ENCODE measurements around the gene LARP6. TPM values are rescaled to one million over a fixed set of nuclear protein-coding genes. Genes with fewer than 3 reads are reported as not detected.

Gene LARP6
- total RNA-seq, 4 donors from 2014 or later: 11.9 to 59.4 (median 28.8) TPM

DNA sequence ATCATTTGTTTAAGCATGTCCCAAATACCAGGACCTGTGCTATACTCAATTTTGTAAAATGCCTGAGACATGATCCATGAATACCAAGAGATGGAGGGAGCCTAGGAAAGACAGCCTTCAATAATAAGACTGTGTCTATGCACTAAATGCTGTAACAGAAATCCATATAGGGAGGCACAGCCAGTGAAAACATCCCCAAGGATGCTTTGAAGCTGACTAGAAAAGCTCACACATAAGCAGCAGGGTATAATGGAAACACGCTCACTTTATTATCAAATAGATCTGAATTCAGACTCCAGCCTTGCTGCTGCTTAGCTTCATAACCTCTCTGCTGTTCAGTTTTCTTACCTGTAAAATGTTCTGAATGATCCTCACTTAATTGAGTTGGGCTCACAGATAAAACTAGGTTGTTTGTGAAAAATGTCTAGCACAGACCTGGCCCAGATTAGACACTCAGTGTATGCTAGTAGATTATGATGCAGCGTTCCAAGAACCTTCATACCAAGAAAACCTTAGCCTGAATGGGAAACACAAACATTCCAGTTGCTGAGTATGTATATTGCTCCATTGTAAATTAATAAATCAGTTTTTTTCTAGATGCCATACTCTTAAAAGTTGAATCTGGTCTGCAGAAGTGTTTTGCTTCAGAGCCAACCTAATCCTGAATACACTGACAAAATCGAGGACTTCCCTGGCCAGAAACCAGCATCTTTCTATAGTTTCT, 3.8 kb upstream of the LARP6 start:
- Histone ChIP-seq H3K4me3 (no peak overlapping the region), H3K36me3 (no peaks in the 10 kb centered on the region), H3K9me3 (no peaks in the 10 kb centered on the region), H3K27me3 (no peaks in the 10 kb centered on the region), H3K27ac (peak overlapping the region; percentile 59 to 73), H3K4me1 (peaks cover 0 to 5% of the 10 kb centered on the region in 2 donors)
- TF ChIP-seq, protein P1, sequence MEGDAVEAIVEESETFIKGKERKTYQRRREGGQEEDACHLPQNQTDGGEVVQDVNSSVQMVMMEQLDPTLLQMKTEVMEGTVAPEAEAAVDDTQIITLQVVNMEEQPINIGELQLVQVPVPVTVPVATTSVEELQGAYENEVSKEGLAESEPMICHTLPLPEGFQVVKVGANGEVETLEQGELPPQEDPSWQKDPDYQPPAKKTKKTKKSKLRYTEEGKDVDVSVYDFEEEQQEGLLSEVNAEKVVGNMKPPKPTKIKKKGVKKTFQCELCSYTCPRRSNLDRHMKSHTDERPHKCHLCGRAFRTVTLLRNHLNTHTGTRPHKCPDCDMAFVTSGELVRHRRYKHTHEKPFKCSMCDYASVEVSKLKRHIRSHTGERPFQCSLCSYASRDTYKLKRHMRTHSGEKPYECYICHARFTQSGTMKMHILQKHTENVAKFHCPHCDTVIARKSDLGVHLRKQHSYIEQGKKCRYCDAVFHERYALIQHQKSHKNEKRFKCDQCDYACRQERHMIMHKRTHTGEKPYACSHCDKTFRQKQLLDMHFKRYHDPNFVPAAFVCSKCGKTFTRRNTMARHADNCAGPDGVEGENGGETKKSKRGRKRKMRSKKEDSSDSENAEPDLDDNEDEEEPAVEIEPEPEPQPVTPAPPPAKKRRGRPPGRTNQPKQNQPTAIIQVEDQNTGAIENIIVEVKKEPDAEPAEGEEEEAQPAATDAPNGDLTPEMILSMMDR (IDR thresholded peaks at IDR 0.05): no peak
- TF ChIP-seq POLR2A (IDR thresholded peaks at IDR 0.05): no peak
- DNase-seq: no peak
- intact Hi-C loops (cut with DNase I; ENCODE audit: low total_unique reads): no loop called here

DNA sequence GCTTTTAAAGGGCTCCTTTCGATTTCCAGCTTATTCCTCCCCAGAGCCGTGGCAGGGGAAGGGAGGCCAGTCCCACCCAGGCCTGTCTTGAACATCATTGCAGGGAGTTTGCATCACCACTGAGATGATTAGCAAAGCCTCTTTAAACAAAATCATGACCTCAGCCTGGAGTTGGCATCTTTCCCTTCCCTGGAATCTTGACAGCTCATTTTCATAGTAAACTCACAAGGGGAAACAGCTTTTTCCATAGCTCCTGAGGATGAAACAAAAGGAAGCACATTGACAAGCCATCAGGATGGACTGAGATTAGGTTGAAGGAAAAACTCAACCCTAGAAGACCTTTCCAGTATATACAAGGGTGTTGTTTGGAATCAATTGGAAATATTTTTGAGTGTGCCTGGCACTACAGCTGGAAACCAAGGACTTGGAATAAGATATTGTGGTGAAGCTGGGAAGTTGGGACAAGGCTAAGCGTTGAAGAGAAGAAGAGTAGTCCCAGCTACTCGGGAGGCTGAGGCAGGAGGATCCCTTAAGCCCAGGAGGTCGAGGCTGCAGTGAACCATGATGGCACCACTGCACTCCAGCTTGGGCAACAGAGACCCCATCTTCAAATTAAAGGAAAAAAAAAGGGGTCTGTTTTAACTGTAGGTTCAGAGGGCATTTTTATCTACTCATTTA, 3.1 kb upstream of the LARP6 start:
- intact Hi-C loops (cut with DNase I; ENCODE audit: low total_unique reads): no loop called here
- Histone ChIP-seq H3K4me1 (peaks cover 0 to 5% of the 10 kb centered on the region in 2 donors), H3K27me3 (no peaks in the 10 kb centered on the region), H3K36me3 (no peaks in the 10 kb centered on the region), H3K9me3 (no peaks in the 10 kb centered on the region), H3K27ac (peak overlapping the region; percentile 59 to 73), H3K4me3 (no peak overlapping the region)
- DNase-seq: peak; percentile 79 to 94
- TF ChIP-seq, protein P1 (IDR thresholded peaks at IDR 0.05): no peak
- TF ChIP-seq POLR2A (IDR thresholded peaks at IDR 0.05): peak in 1 of 2 donors; percentile 53

DNA sequence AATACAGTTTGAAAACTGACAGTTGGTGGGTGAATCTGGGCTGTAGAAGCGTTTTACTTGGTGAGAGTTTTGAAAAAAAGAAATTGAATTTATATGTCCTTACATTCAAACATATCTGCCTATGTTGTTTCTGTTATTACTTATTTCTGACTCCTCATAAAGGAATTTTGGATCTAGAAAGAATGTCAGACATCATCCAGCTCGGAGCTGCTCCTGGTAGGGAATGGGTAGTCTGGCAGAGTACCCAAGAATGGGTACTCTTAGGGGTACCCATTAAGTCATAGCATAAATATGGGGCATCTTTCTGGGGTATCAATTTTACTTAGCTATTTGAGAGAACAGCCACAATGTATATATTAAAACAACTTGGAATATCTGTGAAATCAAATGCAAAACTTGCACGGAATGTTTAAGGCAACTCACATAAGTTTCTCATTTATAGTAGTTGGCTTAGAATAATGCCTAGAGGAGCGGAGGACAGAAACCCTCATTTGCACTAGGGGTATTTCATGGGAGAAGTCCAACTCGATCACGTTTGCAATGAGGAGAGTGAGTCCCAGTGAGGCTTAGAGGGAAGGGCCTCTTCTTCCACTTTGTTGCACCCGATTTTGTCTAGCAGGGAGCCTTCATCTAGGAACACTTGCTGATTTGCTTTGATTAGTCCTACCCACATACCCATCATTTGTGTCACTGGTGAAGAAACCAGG, 2.4 kb upstream of the LARP6 start:
- Histone ChIP-seq H3K4me1 (peaks cover 0 to 5% of the 10 kb centered on the region in 2 donors), H3K4me3 (no peak overlapping the region), H3K36me3 (no peaks in the 10 kb centered on the region), H3K27me3 (no peaks in the 10 kb centered on the region), H3K9me3 (no peaks in the 10 kb centered on the region), H3K27ac (peak overlapping the region; percentile 59 to 73)
- no peak for DNase-seq
- TF ChIP-seq POLR2A (IDR thresholded peaks at IDR 0.05): no peak
- TF ChIP-seq, protein P1 (IDR thresholded peaks at IDR 0.05): no peak
- intact Hi-C loops (cut with DNase I; ENCODE audit: low total_unique reads): no loop called here

DNA sequence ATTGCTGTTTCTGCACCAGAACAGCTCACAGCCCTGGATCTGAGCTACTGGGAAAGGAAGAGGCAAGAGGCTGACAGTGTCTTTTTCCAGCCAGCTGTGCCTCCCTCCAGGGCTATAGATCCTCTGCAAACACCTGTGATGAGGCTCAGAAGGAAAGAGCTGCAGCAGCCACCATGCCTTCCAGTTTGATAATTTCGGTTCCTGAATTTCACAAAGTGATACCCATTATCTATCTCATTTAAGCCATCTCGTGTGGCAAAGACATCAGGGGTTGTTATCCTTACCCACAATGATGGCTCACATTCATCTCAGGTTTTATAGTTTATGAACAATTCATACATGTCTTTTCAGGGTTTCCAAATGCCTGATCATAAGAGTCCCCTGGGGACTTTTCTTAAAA, 1.8 kb upstream of the LARP6 start:
- Histone ChIP-seq H3K27me3 (no peaks in the 10 kb centered on the region), H3K4me3 (no peak overlapping the region), H3K9me3 (no peaks in the 10 kb centered on the region), H3K4me1 (peaks cover 0 to 5% of the 10 kb centered on the region in 2 donors), H3K27ac (peak overlapping the region; percentile 87 to 97), H3K36me3 (no peaks in the 10 kb centered on the region)
- intact Hi-C loops (cut with DNase I; ENCODE audit: low total_unique reads): no loop called here
- TF ChIP-seq, protein P1 (IDR thresholded peaks at IDR 0.05): no peak
- TF ChIP-seq POLR2A (IDR thresholded peaks at IDR 0.05): no peak
- DNase-seq: no peak

DNA sequence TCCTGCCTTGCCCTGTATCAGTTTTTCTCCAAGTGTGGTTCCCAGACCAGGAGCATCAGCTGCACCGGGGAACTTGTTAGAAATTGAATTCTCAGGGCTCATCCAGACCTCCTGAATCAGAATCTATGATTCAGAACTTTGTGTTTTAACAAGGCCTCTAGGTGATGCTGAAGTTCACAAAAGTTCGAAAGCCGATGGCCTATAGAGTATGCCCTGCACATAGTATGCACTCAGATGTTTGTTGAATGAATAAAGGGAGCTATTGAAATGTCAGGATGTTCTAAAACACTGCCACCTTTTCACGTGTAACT, 664 bp upstream of the LARP6 start:
- Histone ChIP-seq H3K4me3 (peak overlapping the region; percentile 34 to 62), H3K27ac (peak overlapping the region; percentile 87 to 97), H3K36me3 (no peaks in the 10 kb centered on the region), H3K9me3 (no peaks in the 10 kb centered on the region), H3K27me3 (no peaks in the 10 kb centered on the region), H3K4me1 (peaks cover 0 to 5% of the 10 kb centered on the region in 2 donors)
- DNase-seq: peak in 1 of 2 donors; percentile 42
- TF ChIP-seq, protein P1 (IDR thresholded peaks at IDR 0.05): peak in 3 of 4 experiments; percentile 9 to 27 (median 15)
- TF ChIP-seq POLR2A (IDR thresholded peaks at IDR 0.05): no peak
- intact Hi-C loops (cut with DNase I; ENCODE audit: low total_unique reads): no loop called here
